ENCODE results near the gene WDR19.
"Not testable (repeated sequence)": the region's sequence is repeated elsewhere in the genome, so short reads cannot be mapped to it uniquely, and the experiment has no call there.

WDR19 gene

GRCh38 chr4:39232100-39232499, 49.8 kb downstream of the WDR19 start:
- DNase-seq (ENCODE audit: low read depth in 3 of 3, low spot score in 1 of 3), result no peak

GRCh38 chr4:39233114-39233513, 50.8 kb downstream of the WDR19 start:
- DNase-seq (ENCODE audit: low read depth in 3 of 3, low spot score in 1 of 3), result no peak

GRCh38 chr4:39233783-39234182, 51.5 kb downstream of the WDR19 start:
- DNase-seq (ENCODE audit: low read depth in 3 of 3, low spot score in 1 of 3), result no peak

GRCh38 chr4:39235021-39235420, 52.7 kb downstream of the WDR19 start:
- DNase-seq (ENCODE audit: low read depth in 3 of 3, low spot score in 1 of 3), result no peak

GRCh38 chr4:39235696-39236095, 53.4 kb downstream of the WDR19 start:
- DNase-seq (ENCODE audit: low read depth in 3 of 3, low spot score in 1 of 3), result no peak

- DNase-seq (ENCODE audit: low read depth in 3 of 3, low spot score in 1 of 3), result no peak
Observed at GRCh38 chr4:39237179-39237578, 54.9 kb downstream of the WDR19 start.

- DNase-seq (ENCODE audit: low read depth in 3 of 3, low spot score in 1 of 3), result no peak
Observed at GRCh38 chr4:39243462-39243861, 61.1 kb downstream of the WDR19 start.

GRCh38 chr4:39255266-39255665, 72.9 kb downstream of the WDR19 start:
- no peak for DNase-seq (ENCODE audit: low read depth in 3 of 3, low spot score in 1 of 3)

- DNase-seq (ENCODE audit: low read depth in 3 of 3, low spot score in 1 of 3), result no peak
Observed at GRCh38 chr4:39255871-39256270, 73.5 kb downstream of the WDR19 start.

- DNase-seq (ENCODE audit: low read depth in 3 of 3, low spot score in 1 of 3), result no peak
Observed at GRCh38 chr4:39256436-39256835, 74.1 kb downstream of the WDR19 start.

GRCh38 chr4:39259571-39260330, 77.4 kb downstream of the WDR19 start:
- DNase-seq (ENCODE audit: low read depth in 3 of 3, low spot score in 1 of 3), result no peak

- no peak for DNase-seq (ENCODE audit: low read depth in 3 of 3, low spot score in 1 of 3)
Observed at GRCh38 chr4:39263895-39264294, 81.6 kb downstream of the WDR19 start.

GRCh38 chr4:39274503-39274902, 92.2 kb downstream of the WDR19 start:
- DNase-seq (ENCODE audit: low read depth in 3 of 3, low spot score in 1 of 3), result no peak

- not testable (repeated sequence) for DNase-seq (ENCODE audit: low read depth in 3 of 3, low spot score in 1 of 3)
Observed at GRCh38 chr4:39277661-39278060, 95.3 kb downstream of the WDR19 start.

GRCh38 chr4:39278476-39278875, 96.1 kb downstream of the WDR19 start:
- no peak for DNase-seq (ENCODE audit: low read depth in 3 of 3, low spot score in 1 of 3)

GRCh38 chr4:39279416-39279815, 97.1 kb downstream of the WDR19 start:
- no peak for DNase-seq (ENCODE audit: low read depth in 3 of 3, low spot score in 1 of 3)

- DNase-seq (ENCODE audit: low read depth in 3 of 3, low spot score in 1 of 3), result no peak
Observed at GRCh38 chr4:39280770-39281169, 98.4 kb downstream of the WDR19 start.

- no peak for DNase-seq (ENCODE audit: low read depth in 3 of 3, low spot score in 1 of 3)
Observed at GRCh38 chr4:39285111-39285795, 102.9 kb downstream of the WDR19 start.

- DNase-seq (ENCODE audit: low read depth in 3 of 3, low spot score in 1 of 3), result no peak
Observed at GRCh38 chr4:39285853-39286252, 103.5 kb downstream of the WDR19 start.

- no peak for DNase-seq (ENCODE audit: low read depth in 3 of 3, low spot score in 1 of 3)
Observed at GRCh38 chr4:39286263-39286662, 103.9 kb downstream of the WDR19 start.

- DNase-seq (ENCODE audit: low read depth in 3 of 3, low spot score in 1 of 3), result no peak
Observed at GRCh38 chr4:39287223-39287622, 104.9 kb downstream of the WDR19 start.

- DNase-seq (ENCODE audit: low read depth in 3 of 3, low spot score in 1 of 3), result no peak
Observed at GRCh38 chr4:39291686-39292085, 109.4 kb downstream of the WDR19 start.

GRCh38 chr4:39292433-39292832, 110.1 kb downstream of the WDR19 start:
- DNase-seq (ENCODE audit: low read depth in 3 of 3, low spot score in 1 of 3), result not testable (repeated sequence)

All from stimulated activated CD4-positive, alpha-beta T cell treated with anti-CD3 and anti-CD28 coated beads, TNF-alpha, amount 100 ng/mL, for 1 hour (primary cell).